ENCODE results near the gene SPNS2.
A peak's percentile ranks its signal among the peaks of the same experiment; 100 is the strongest.

DNA sequence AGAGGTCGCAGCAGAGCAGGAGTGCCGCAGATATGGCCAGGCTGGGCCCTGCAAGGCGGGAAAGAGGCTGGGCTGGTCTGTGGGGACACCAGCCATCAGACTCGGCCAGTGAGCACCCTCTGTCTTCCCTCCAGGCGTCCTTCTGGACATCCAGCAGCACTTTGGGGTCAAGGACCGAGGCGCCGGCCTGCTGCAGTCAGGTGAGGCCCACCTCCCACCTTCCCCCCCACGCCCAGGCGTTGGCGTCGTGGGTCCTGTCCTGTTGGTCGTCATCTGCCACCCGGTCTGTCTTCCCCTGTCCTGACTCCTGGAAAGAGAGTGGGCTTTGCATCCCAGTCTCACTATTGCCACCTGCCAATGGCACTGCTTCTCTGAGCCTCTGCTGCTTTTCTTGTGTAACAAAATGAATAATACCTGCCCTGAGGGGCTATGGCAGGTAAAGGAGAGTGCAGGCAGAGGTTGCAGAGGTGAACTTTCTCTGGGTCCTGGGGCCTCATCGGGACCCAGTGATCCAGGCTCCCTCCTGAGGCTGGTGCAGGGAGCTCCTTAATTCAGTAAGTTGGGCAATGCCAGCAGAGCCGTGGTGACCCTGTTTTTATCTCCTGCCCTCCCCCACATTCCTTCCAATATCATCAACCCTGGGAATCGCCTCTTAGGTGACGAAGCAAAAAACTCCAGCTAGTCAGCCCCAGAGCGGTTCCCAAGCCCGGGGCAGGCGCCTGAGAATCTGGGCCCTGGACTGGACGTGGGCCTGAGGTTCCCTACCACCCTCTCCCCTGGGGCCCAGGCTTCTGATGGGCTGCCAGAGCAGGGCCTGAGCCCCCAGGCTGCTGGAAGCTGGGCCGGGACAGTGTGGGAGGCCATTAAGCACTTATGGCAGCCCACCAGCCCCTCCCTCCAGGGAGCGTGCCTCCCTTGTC lies 14.7 kb downstream of the SPNS2 start:
- TF ChIP-seq POLR2A (IDR thresholded peaks at IDR 0.05): no peak
- TF ChIP-seq, protein P1, sequence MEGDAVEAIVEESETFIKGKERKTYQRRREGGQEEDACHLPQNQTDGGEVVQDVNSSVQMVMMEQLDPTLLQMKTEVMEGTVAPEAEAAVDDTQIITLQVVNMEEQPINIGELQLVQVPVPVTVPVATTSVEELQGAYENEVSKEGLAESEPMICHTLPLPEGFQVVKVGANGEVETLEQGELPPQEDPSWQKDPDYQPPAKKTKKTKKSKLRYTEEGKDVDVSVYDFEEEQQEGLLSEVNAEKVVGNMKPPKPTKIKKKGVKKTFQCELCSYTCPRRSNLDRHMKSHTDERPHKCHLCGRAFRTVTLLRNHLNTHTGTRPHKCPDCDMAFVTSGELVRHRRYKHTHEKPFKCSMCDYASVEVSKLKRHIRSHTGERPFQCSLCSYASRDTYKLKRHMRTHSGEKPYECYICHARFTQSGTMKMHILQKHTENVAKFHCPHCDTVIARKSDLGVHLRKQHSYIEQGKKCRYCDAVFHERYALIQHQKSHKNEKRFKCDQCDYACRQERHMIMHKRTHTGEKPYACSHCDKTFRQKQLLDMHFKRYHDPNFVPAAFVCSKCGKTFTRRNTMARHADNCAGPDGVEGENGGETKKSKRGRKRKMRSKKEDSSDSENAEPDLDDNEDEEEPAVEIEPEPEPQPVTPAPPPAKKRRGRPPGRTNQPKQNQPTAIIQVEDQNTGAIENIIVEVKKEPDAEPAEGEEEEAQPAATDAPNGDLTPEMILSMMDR (IDR thresholded peaks at IDR 0.05): peak in 2 of 7 experiments; percentile 7 to 10

Measured in body of pancreas (tissue), 4 donors.